ENCODE measurements around the gene NKX2-1. TPM values are rescaled to one million over a fixed set of nuclear protein-coding genes. Genes with fewer than 3 reads are reported as not detected.

NKX2-1 gene
- total RNA-seq, 2 donors from 2014 or later = not detected

DNA sequence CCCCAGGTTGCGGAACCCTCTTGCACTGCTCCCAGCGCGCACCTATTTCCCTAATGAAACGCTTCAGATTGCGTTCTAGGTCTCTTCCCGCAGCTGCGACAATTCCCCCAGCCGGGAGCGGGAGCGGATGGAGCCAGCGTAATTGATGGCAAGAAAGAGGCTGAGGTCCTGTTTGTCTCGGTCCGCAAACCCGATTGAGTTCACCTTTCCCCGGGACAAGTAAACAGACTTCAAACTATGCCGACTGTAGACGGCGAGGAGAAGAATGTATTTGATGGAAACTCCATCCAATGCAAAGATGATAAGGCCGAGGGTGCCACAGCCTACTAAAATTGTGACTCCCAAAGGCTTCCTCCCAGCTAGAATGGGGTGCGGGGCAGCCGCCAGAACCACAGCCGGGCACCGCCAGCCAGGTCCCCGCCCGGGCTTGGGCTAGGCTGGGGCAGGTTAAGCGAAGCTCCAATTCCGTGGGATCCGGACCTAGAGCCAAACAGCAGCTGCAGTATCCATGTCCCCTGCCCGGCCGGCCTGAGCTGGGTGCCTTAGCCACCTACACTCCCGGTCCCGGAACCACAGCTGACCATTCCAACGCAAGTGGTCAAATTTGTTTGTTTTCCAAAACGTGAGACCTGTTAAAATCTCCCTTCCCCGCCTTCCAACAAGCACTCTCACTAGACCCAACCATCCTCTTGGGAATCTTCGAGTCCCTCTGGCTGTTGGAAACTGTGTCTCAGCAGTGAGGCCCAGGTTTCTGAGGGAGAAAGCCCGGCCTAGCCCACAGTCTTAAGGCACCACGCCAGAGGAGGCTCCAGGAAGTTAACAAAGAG lies 5.5 kb downstream of the NKX2-1 start:
- Histone ChIP-seq H3K4me1 (ENCODE audit: control insufficient read depth in 1 of 2, low read depth in 2 of 2) (peaks cover 5 to 20% of the 10 kb centered on the region in 2 donors), H3K36me3 (no peaks in the 10 kb centered on the region), H3K4me3 (no peak overlapping the region), H3K27ac (no peak overlapping the region), H3K9me3 (no peaks in the 10 kb centered on the region), H3K27me3 (replicated peaks; ENCODE audit: insufficient read depth) (peaks cover 21% of the 10 kb centered on the region)
- DNase-seq (ENCODE audit: low spot score) (no peak), ATAC-seq (ENCODE audit: insufficient number of reproducible peaks, low FRiP score, low read depth) (no peak)
- TF ChIP-seq, protein P1, sequence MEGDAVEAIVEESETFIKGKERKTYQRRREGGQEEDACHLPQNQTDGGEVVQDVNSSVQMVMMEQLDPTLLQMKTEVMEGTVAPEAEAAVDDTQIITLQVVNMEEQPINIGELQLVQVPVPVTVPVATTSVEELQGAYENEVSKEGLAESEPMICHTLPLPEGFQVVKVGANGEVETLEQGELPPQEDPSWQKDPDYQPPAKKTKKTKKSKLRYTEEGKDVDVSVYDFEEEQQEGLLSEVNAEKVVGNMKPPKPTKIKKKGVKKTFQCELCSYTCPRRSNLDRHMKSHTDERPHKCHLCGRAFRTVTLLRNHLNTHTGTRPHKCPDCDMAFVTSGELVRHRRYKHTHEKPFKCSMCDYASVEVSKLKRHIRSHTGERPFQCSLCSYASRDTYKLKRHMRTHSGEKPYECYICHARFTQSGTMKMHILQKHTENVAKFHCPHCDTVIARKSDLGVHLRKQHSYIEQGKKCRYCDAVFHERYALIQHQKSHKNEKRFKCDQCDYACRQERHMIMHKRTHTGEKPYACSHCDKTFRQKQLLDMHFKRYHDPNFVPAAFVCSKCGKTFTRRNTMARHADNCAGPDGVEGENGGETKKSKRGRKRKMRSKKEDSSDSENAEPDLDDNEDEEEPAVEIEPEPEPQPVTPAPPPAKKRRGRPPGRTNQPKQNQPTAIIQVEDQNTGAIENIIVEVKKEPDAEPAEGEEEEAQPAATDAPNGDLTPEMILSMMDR (IDR thresholded peaks at IDR 0.05) = no peak

DNA sequence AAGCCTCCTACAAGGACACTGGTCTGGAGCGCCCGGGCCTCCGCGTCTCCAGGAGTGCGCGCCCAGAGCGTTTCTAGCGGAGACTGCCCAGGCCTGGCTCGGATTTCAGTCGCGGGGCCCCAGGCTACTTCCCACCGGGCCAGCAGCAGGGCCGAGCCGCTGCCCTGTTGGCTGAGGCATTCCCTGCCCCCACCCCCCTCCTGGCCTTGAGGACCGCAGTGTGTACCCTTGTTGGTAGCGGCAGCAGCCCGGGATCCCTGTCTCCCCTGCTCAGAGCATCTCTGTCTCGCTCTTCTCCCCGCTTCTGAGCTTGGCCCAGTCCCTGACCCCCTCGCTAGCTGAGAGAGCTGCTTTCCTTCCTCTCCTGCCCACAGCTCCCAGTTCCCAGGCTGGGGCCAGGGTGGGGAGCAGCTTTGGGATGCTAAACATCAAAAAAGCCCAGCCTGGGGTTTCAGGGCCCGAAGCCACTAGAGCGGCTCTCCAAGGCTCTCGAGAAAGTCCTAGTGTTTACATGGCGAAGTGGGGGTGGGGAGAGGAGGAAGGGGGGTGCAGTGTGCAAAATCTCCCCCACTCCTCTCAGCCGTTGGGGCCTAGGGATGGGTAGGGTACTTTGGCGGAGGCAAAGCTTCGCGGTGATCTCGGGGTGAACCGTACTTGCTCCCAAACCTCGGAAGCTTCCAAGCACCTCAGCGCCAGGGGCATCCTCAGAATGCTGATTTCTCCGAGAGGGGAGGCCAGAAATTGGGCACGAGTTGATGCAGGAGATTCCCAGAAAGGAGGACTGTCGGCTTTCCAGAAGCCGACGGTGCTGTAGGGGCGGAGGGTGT lies 6.4 kb downstream of the NKX2-1 start:
- peaks cover 18% of the 10 kb centered on the region for H3K27me3 ChIP-seq (replicated peaks; ENCODE audit: insufficient read depth)
- no peak for ATAC-seq (ENCODE audit: insufficient number of reproducible peaks, low FRiP score, low read depth)

DNA sequence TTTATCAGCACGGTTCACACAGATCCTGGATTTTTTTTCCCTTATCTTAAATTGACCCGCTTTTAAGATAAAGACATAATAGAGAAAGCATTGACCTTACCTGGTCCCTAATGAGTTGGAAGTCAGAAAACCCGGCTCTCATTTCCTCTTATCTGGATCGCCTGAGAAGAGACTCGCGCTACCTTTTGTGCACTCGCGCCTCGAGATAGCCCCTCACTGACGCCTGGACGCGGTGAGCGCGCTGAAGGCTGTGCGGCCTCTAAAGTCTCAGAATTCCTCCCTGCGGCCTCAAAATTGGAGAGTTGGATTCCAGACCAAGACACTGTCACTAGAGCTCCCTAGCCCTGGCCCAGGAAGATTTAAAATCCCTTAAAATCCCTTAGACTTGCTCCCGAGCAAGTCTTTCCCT lies 7.0 kb downstream of the NKX2-1 start:
- Histone ChIP-seq H3K4me1 (ENCODE audit: control insufficient read depth in 1 of 2, low read depth in 2 of 2) (peaks cover 0 to 7% of the 10 kb centered on the region in 2 donors), H3K36me3 (no peaks in the 10 kb centered on the region), H3K4me3 (no peak overlapping the region), H3K27ac (no peak overlapping the region), H3K27me3 (replicated peaks; ENCODE audit: insufficient read depth) (peaks cover 14% of the 10 kb centered on the region), H3K9me3 (no peaks in the 10 kb centered on the region)
- ATAC-seq (ENCODE audit: insufficient number of reproducible peaks, low FRiP score, low read depth) (no peak), DNase-seq (ENCODE audit: low spot score) (no peak)
- TF ChIP-seq, protein P1 (IDR thresholded peaks at IDR 0.05) = no peak

More for the DNA sequence above, 6.4 kb downstream of the NKX2-1 start:
- no peaks in the 10 kb centered on the region for H3K9me3 ChIP-seq
- no peak overlapping the region for H3K4me3 ChIP-seq
- H3K4me1 ChIP-seq (ENCODE audit: control insufficient read depth in 1 of 2, low read depth in 2 of 2) = peaks cover 0 to 12% of the 10 kb centered on the region in 2 donors
- TF ChIP-seq, protein P1 (IDR thresholded peaks at IDR 0.05) = no peak
- no peak overlapping the region for H3K27ac ChIP-seq
- DNase-seq (ENCODE audit: low spot score) = no peak
- no peaks in the 10 kb centered on the region for H3K36me3 ChIP-seq

DNA sequence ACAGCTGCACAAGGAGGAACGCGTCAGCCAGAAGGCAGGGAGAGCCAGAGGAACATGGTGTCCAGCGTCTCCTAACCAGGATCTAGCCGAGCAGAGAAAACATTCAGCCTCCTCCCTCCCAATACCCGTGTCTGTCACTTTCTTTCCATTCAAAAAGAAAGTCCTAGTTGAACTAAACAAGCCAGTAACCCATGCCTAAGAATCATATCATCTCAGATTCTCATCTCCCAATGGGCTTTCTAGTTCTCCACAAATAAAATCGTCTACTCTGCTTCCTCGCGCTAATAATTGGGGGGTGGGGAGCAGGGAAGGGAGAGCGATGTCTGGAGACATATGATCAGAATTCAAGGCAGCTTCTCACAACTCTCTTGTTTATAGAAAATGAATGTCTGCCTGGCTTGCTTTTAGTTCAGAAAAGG lies 7.4 kb downstream of the NKX2-1 start:
- DNase-seq (ENCODE audit: low spot score) (no peak), ATAC-seq (ENCODE audit: insufficient number of reproducible peaks, low FRiP score, low read depth) (no peak)
- Histone ChIP-seq H3K27ac (no peak overlapping the region), H3K36me3 (no peaks in the 10 kb centered on the region), H3K4me3 (no peak overlapping the region), H3K4me1 (ENCODE audit: control insufficient read depth in 1 of 2, low read depth in 2 of 2) (peaks cover 0 to 5% of the 10 kb centered on the region in 2 donors), H3K27me3 (replicated peaks; ENCODE audit: insufficient read depth) (peaks cover 14% of the 10 kb centered on the region), H3K9me3 (no peaks in the 10 kb centered on the region)
- TF ChIP-seq, protein P1 (IDR thresholded peaks at IDR 0.05) = no peak

DNA sequence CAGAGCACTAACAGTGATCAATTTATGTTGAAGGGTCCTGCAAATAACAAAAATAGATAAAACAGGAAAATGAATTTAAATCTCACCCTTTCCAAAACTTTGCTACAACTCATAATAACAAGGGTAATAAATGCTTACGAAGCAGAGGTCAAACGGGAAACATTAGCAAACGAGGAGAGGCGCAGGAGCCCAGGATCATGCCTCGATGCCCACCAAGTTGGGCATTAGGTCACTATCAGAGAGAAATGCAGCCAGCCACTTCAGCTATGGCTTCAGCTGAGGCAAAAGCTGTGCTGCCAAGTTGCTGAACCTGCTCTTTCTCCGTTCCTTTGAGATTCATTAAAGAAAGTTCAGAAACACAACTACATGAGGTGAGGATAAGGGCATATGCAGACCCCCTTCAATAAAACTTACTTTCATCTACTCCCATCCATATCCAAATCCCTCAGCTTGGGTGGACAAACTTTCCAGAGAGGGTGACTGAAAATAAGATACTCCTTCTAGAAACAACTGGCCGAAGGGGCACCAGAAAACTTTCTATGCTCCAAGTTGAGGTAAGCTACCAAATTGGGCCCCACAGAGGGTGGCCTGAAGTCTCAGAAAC lies 7.9 kb downstream of the NKX2-1 start:
- no peak overlapping the region for H3K27ac ChIP-seq
- H3K4me1 ChIP-seq (ENCODE audit: control insufficient read depth in 1 of 2, low read depth in 2 of 2) = peaks cover 0 to under 1% of the 10 kb centered on the region in 2 donors
- DNase-seq (ENCODE audit: low spot score) (no peak), ATAC-seq (ENCODE audit: insufficient number of reproducible peaks, low FRiP score, low read depth) (no peak)
- peaks cover 14% of the 10 kb centered on the region for H3K27me3 ChIP-seq (replicated peaks; ENCODE audit: insufficient read depth)
- TF ChIP-seq, protein P1 (IDR thresholded peaks at IDR 0.05) = no peak
- H3K9me3 ChIP-seq = no peaks in the 10 kb centered on the region
- H3K4me3 ChIP-seq = no peak overlapping the region
- no peaks in the 10 kb centered on the region for H3K36me3 ChIP-seq

Measured in thoracic aorta (tissue), 2 donors.